Esophagus muscularis mucosa (tissue), 4 donors: ENCODE results near the gene NAB1. TPM values are rescaled to one million over a fixed set of nuclear protein-coding genes. Genes with fewer than 3 reads are reported as not detected.

ENCODE experiments used
- DNase-seq: peaks from one replicate; pipeline ENCODE4 v3.0.0-alpha.2; 2017; ENCODE audit errors: extremely low spot score
- H3K27ac ChIP-seq, 4 donors: fragments of 200-600 bp; sonication (generic); replicated peaks in 1 of 4; 1 replicate in 3 of 4; 2 replicates in 1 of 4; pipeline ENCODE4 v1.5.1; 2016 to 2019; ENCODE audit warnings: mild to moderate bottlenecking in 1 of 4
- H3K27me3 ChIP-seq, 4 donors: fragments of 200-600 bp; sonication (generic); one replicate each; pipeline versions ENCODE4 v1.5.1 to v1.6.0; 2016 to 2019
- H3K36me3 ChIP-seq, 4 donors: fragments of 200-600 bp; sonication (generic); one replicate each; pipeline ENCODE4 v1.5.1; 2016 to 2019
- H3K4me1 ChIP-seq, 4 donors: fragments of 200-600 bp; sonication (generic); one replicate each; pipeline ENCODE4 v1.5.1; 2016 to 2019
- H3K4me3 ChIP-seq, 4 donors: fragments of 200-600 bp; sonication (generic); 1 replicate in 2 of 4; 2 replicates in 2 of 4; pipeline ENCODE4 v1.5.1; 2016 to 2019; ENCODE audit warnings: mild to moderate bottlenecking in 4 of 4, moderate library complexity in 1 of 4
- H3K9me3 ChIP-seq, 4 donors: fragments of 200-600 bp; sonication (generic); 1 replicate in 3 of 4; 2 replicates in 1 of 4; pipeline ENCODE4 v1.5.1; 2016 to 2019
- EP300 ChIP-seq: sonication (generic); formaldehyde crosslinking; IDR thresholded peaks from one replicate; pipeline ENCODE4 v1.6.1; 2017; ENCODE audit warnings: antibody characterized with exemption
- POLR2A ChIP-seq: fragments of 450-650 bp; IDR thresholded peaks from one replicate; pipeline ENCODE4 v1.6.1; 2017; ENCODE audit warnings: antibody characterized with exemption, moderate library complexity, mild to moderate bottlenecking, low read depth
- POLR2AphosphoS5 ChIP-seq, 2 donors: sonication (generic); formaldehyde crosslinking; IDR thresholded peaks; one replicate each; pipeline ENCODE4 v1.6.1; 2017; ENCODE audit warnings: antibody characterized with exemption in 2 of 2
- WGBS: methylation state at CpG from one replicate; pipeline ENCODE4 v1.1.5; 2018; 5-methylcytosine and 5-hydroxymethylcytosine counted together
- intact Hi-C: fragments of 100-400 bp; cut with DNase I; formaldehyde crosslinking; loops from one replicate; pipeline ENCODE4 v1.15.1; 2023
- total RNA-seq, 4 donors: library from RNA; depleted of rRNA; stranded (reverse); fragments of >200 nt; gene quantifications; one replicate each; pipeline versions ENCODE4 v1.1.0 to v1.2.1, GENCODE V29; 2016
- TF ChIP-seq, protein P1 (sequence below), 3 experiments: fragments of 200-600 bp in 2 of 3; fragments of 450-650 bp in 1 of 3; sonication (generic) in 2 of 3; IDR thresholded peaks; one replicate each; pipeline ENCODE4 v1.5.1; 2017 to 2019; ENCODE audit warnings: antibody characterized with exemption in 3 of 3, mild to moderate bottlenecking in 2 of 3, moderate library complexity in 1 of 3

NAB1 gene
- total RNA-seq, 4 donors from 2014 or later: 59.8 to 88.5 (median 78.8) TPM

DNA sequence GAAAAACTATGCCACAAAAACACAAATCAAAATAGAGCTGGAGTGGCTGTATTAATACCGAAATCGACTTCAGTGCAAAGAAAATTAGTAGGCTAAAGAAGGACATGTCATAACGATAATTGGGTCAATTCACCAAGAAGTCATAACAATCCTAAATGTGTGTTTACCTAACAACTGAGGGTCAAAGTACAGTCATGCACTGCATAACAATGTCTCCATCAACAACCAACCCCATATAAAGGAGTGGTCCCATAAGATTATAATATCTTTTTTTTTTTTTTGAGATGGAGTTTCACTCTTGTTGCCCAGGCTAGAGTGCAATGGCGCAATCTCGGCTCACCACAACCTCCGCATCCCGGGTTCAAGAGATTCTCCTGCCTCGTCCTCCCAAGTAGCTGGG lies 87.5 kb downstream of the NAB1 start:
- intact Hi-C loops: no loop called here
- H3K27me3 ChIP-seq: no peaks in the 10 kb centered on the region
- no peak overlapping the region for H3K4me3 ChIP-seq
- 95% methylated on average over 8 of the region's 8 CpGs for whole genome bisulfite sequencing
- no peak for DNase-seq
- no peak overlapping the region for H3K27ac ChIP-seq
- no peaks in the 10 kb centered on the region for H3K4me1 ChIP-seq
- TF ChIP-seq POLR2A: no peak
- no peaks in the 10 kb centered on the region for H3K36me3 ChIP-seq
- no peaks in the 10 kb centered on the region for H3K9me3 ChIP-seq

GRCh38 chr2:190740449-190740848 lies 91.6 kb downstream of the NAB1 start:
- DNase-seq: no peak
- Histone ChIP-seq H3K4me3 (no peak overlapping the region), H3K4me1 (no peaks in the 10 kb centered on the region), H3K27ac (no peak overlapping the region), H3K27me3 (no peaks in the 10 kb centered on the region), H3K9me3 (no peaks in the 10 kb centered on the region), H3K36me3 (no peaks in the 10 kb centered on the region)
- intact Hi-C loops: no loop called here
- TF ChIP-seq EP300 (no peak), POLR2A (no peak), POLR2AphosphoS5 (IDR thresholded peaks at IDR 0.05) (no peak)
- TF ChIP-seq, protein P1, sequence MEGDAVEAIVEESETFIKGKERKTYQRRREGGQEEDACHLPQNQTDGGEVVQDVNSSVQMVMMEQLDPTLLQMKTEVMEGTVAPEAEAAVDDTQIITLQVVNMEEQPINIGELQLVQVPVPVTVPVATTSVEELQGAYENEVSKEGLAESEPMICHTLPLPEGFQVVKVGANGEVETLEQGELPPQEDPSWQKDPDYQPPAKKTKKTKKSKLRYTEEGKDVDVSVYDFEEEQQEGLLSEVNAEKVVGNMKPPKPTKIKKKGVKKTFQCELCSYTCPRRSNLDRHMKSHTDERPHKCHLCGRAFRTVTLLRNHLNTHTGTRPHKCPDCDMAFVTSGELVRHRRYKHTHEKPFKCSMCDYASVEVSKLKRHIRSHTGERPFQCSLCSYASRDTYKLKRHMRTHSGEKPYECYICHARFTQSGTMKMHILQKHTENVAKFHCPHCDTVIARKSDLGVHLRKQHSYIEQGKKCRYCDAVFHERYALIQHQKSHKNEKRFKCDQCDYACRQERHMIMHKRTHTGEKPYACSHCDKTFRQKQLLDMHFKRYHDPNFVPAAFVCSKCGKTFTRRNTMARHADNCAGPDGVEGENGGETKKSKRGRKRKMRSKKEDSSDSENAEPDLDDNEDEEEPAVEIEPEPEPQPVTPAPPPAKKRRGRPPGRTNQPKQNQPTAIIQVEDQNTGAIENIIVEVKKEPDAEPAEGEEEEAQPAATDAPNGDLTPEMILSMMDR (IDR thresholded peaks at IDR 0.05): no peak
- 98% methylated on average over 2 of the region's 2 CpGs for WGBS

Other genes starting within 250 kb of the NAB1 start
- 100 to 1,000 TPM; 145 to 180 (median 163) TPM for gene MFSD6, start 240.7 kb upstream of the NAB1 start, total RNA-seq
- gene NEMP2, start 114.4 kb upstream of the NAB1 start, total RNA-seq: 1 to 10 TPM; 2.5 to 5.7 (median 4.3) TPM
- gene GLS, start 231.7 kb downstream of the NAB1 start, total RNA-seq: 100 to 1,000 TPM in 1 of 4 donors, 10 to 100 TPM in 3; 93.6 to 125 (median 94.0) TPM